ENCODE measurements around the gene MAB21L2. TPM values are rescaled to one million over a fixed set of nuclear protein-coding genes. Genes with fewer than 3 reads are reported as not detected.
A peak's percentile ranks its signal among the peaks of the same experiment; 100 is the strongest.

The MAB21L2 gene
- total and polyA plus RNA-seq, 2 experiments from 2014 or later, result 3.0 to 4.9 TPM

DNA sequence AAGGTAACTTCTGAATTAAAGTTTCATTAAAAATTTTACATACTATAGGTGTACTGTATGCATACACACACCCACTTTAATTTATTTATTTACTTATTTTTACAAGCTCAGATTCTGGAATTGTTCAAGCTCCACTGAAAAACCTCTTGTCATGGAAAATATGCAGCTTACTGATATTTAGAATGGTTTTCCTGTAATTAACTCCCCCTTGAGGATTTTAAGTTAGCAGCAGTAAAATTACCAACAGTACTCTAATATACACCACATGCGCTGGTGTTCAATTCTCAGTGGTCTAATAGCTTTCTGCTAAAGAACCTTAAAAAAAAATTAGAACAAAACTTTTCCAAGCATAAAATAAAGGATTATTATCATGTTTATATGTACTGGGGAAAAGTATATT, 12.0 kb downstream of the MAB21L2 start:
- no peak for DNase-seq (ENCODE audit: low spot score)
- TF ChIP-seq CTCF (IDR thresholded peaks at IDR 0.05; ENCODE audit: poor library complexity) (peak; percentile 5), EZH2 (IDR thresholded peaks at IDR 0.05; ENCODE audit: borderline replicate concordance) (no peak), EZH2phosphoT487 (IDR thresholded peaks at IDR 0.05; ENCODE audit: low read depth, severe bottlenecking, unreplicated experiment) (no peak)
- no peaks in the 10 kb centered on the region for H3K9me2 ChIP-seq (replicated peaks; ENCODE audit: insufficient read depth)
- H3K4me2 ChIP-seq, result no peak overlapping the region
- no peak overlapping the region for H3K27ac ChIP-seq
- no peak overlapping the region for H2AFZ ChIP-seq
- WGBS (ENCODE audit: low lambda C conversion rate, missing lambda C conversion rate), result 69% methylated on average over 1 of the region's 1 CpG
- H4K20me1 ChIP-seq (ENCODE audit: insufficient read depth, poor library complexity, severe bottlenecking), result no peaks in the 10 kb centered on the region
- no peaks in the 10 kb centered on the region for H3K4me1 ChIP-seq (ENCODE audit: insufficient read depth)
- no peaks in the 10 kb centered on the region for H3K79me2 ChIP-seq
- no peaks in the 10 kb centered on the region for H3K9me3 ChIP-seq (ENCODE audit: low read depth)
- no peaks in the 10 kb centered on the region for H3K27me3 ChIP-seq
- no peak overlapping the region for H3K4me3 ChIP-seq
- H3K36me3 ChIP-seq (replicated peaks; ENCODE audit: insufficient read depth, low read depth), result no peaks in the 10 kb centered on the region

DNA sequence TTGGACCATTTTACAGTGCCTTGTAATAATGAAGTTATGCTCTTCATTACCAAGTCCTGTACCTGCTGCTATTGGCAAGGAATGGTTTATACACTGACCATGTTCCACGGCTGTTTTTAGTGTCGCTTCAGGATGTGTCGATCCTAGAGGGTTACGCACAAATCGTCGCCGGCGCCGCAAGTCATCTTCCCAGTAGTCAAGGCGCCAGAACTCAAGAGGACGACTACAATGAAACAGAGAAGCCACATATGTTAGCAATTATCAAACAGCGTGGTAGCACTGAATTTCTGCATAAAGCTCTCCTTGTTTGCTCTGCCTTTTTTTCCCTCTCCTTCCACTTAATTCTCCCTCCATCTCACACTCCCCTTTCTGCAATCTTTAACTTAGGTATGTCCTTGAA, 17.0 kb downstream of the MAB21L2 start:
- TF ChIP-seq EZH2phosphoT487 (IDR thresholded peaks at IDR 0.05; ENCODE audit: low read depth, severe bottlenecking, unreplicated experiment), result no peak
- TF ChIP-seq EZH2 (IDR thresholded peaks at IDR 0.05; ENCODE audit: borderline replicate concordance), result no peak
- no peak for TF ChIP-seq CTCF (IDR thresholded peaks at IDR 0.05; ENCODE audit: poor library complexity)
- Histone ChIP-seq H3K9me2 (replicated peaks; ENCODE audit: insufficient read depth) (no peaks in the 10 kb centered on the region), H3K4me1 (ENCODE audit: insufficient read depth) (no peaks in the 10 kb centered on the region), H4K20me1 (ENCODE audit: insufficient read depth, poor library complexity, severe bottlenecking) (no peaks in the 10 kb centered on the region), H3K4me2 (peak overlapping the region; percentile 10), H3K36me3 (replicated peaks; ENCODE audit: insufficient read depth, low read depth) (no peaks in the 10 kb centered on the region), H3K27ac (no peak overlapping the region), H2AFZ (no peak overlapping the region), H3K9me3 (ENCODE audit: low read depth) (no peaks in the 10 kb centered on the region), H3K4me3 (no peak overlapping the region), H3K27me3 (no peaks in the 10 kb centered on the region), H3K79me2 (no peaks in the 10 kb centered on the region)
- 58% methylated on average over 12 of the region's 12 CpGs for WGBS (ENCODE audit: low lambda C conversion rate, missing lambda C conversion rate)
- no peak for DNase-seq (ENCODE audit: low spot score)

DNA sequence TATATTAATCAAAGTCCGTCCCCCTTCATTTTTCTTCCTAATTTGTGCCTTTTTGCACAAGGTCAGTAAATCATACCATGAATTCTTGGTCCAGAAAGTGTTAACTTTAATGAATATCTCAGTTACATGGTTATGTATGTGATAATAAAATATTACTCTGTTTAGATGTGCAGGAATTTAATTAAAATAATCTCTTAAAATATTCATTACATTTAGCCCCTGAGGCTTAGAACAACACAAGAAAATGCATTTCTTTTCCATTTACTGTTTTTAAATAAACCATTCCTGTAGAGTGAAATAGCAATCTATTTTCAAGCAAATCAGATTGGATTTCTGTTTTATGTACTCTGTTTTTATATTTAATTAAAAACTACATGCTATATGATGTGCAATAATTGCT, 17.6 kb downstream of the MAB21L2 start:
- Histone ChIP-seq H4K20me1 (ENCODE audit: insufficient read depth, poor library complexity, severe bottlenecking) (no peaks in the 10 kb centered on the region), H3K27ac (no peak overlapping the region), H3K9me3 (ENCODE audit: low read depth) (no peaks in the 10 kb centered on the region), H3K79me2 (no peaks in the 10 kb centered on the region), H2AFZ (no peak overlapping the region), H3K27me3 (no peaks in the 10 kb centered on the region), H3K4me1 (ENCODE audit: insufficient read depth) (no peaks in the 10 kb centered on the region), H3K9me2 (replicated peaks; ENCODE audit: insufficient read depth) (no peaks in the 10 kb centered on the region), H3K4me3 (no peak overlapping the region), H3K4me2 (no peak overlapping the region), H3K36me3 (replicated peaks; ENCODE audit: insufficient read depth, low read depth) (no peaks in the 10 kb centered on the region)
- TF ChIP-seq EZH2phosphoT487 (IDR thresholded peaks at IDR 0.05; ENCODE audit: low read depth, severe bottlenecking, unreplicated experiment), result no peak
- no peak for TF ChIP-seq CTCF (IDR thresholded peaks at IDR 0.05; ENCODE audit: poor library complexity)
- no peak for TF ChIP-seq EZH2 (IDR thresholded peaks at IDR 0.05; ENCODE audit: borderline replicate concordance)
- WGBS (ENCODE audit: low lambda C conversion rate, missing lambda C conversion rate), result 89% methylated on average over 1 of the region's 1 CpG
- DNase-seq (ENCODE audit: low spot score), result no peak
